ENCODE results near the gene CLPX.

DNA sequence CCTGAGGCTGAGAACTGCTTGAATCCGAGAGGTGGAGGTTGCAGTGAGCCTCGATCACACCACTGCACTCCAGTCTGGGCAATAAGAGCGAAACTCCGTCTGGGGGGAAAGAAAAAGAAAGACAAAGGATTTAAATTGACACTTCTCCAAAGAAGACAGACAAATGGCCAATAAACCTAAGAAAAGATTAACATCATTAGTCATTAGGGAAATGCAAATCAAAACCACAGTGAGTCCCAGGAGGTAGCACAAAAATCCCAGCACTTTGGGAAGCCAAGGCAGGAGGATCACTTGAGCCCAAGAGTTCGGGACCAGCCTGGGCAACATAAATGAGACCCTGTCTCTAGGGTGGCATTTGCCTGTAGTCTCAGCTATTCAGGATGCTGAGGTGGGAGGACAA lies 12.6 kb downstream of the CLPX start:
- no peak for TF ChIP-seq CTCF (IDR thresholded peaks at IDR 0.05; ENCODE audit: low read length)
- no peak for TF ChIP-seq EZH2phosphoT487 (IDR thresholded peaks at IDR 0.05; ENCODE audit: low read length)
